B cell (primary cell): ENCODE results near the gene DRC7.

ENCODE experiments used
- EZH2 ChIP-seq: IDR thresholded peaks from 2 replicates; pipeline ENCODE4 v1.6.1; 2012; ENCODE audit warnings: borderline replicate concordance, low read depth, mild to moderate bottlenecking, moderate library complexity, low read length; ENCODE audit not compliant: insufficient read depth, poor library complexity, severe bottlenecking
- TF ChIP-seq, protein P1 (sequence below): fragments of 200-600 bp; IDR thresholded peaks from one replicate; pipeline ENCODE4 v1.8.0; 2022; ENCODE audit warnings: antibody characterized with exemption, mild to moderate bottlenecking

DNA sequence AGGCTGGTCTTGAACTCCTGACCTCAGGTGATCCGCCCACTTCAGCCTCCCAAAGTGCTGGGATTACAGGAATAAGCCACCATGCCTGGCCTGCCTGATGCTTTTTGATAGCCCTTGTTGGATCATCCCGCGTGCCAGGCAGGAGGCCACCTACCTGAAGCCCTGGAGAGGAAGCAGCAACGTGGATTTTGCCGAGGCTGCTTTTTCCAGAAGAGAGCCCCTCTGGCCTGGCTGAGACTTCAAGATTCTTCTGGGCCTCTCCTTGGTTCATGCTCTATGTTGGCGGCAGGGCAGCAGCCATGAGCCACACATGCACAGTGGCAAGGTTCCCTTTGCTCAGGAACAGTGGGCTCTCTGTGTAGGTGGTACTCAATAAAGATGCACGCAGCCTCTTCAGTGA lies 52.5 kb downstream of the DRC7 start:
- TF ChIP-seq, protein P1, sequence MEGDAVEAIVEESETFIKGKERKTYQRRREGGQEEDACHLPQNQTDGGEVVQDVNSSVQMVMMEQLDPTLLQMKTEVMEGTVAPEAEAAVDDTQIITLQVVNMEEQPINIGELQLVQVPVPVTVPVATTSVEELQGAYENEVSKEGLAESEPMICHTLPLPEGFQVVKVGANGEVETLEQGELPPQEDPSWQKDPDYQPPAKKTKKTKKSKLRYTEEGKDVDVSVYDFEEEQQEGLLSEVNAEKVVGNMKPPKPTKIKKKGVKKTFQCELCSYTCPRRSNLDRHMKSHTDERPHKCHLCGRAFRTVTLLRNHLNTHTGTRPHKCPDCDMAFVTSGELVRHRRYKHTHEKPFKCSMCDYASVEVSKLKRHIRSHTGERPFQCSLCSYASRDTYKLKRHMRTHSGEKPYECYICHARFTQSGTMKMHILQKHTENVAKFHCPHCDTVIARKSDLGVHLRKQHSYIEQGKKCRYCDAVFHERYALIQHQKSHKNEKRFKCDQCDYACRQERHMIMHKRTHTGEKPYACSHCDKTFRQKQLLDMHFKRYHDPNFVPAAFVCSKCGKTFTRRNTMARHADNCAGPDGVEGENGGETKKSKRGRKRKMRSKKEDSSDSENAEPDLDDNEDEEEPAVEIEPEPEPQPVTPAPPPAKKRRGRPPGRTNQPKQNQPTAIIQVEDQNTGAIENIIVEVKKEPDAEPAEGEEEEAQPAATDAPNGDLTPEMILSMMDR, result no peak
- TF ChIP-seq EZH2, result no peak
